Muscle of back (tissue), 11 donors: ENCODE results near the gene ZNF224. TPM values are rescaled to one million over a fixed set of nuclear protein-coding genes. Genes with fewer than 3 reads are reported as not detected.
"Not testable (repeated sequence)": the region's sequence is repeated elsewhere in the genome, so short reads cannot be mapped to it uniquely, and the experiment has no call there.

Experiments
- DNase-seq, 3 donors: peaks; one replicate each; pipeline versions ENCODE4 v3.0.0 to v3.0.0-alpha.2; 2013
- polyA plus RNA-seq, 10 donors: library from polyadenylated mRNA; unstranded; fragments of 120-200 nt; gene quantifications; one replicate each; pipeline ENCODE4 v1.2.1, GENCODE V29; 2013; ENCODE audit not compliant: insufficient read length in 10 of 10

Gene ZNF224
- polyA plus RNA-seq, 10 donors: 9.7 to 29.4 (median 14.0) TPM

GRCh38 chr19:44113784-44114390, 19.7 kb downstream of the ZNF224 start:
- DNase-seq: no peak

GRCh38 chr19:44121162-44121561, 27.0 kb downstream of the ZNF224 start:
- not testable (repeated sequence) for DNase-seq

- no peak for DNase-seq
These were observed 37.8 kb downstream of the ZNF224 start for GRCh38 chr19:44131955-44132354.

GRCh38 chr19:44141191-44142058, 47.3 kb downstream of the ZNF224 start, which contains the start of gene ZNF234:
TSS of gene ZNF234 (plus strand) at chr19:44141554. CDS start at chr19:44144633, 3,079 bp downstream.
- peak; percentile 90 to 96 (median 91) for DNase-seq

- peak in 2 of 3 donors; percentile 7 to 9 for DNase-seq
These were observed 47.9 kb downstream of the ZNF224 start for GRCh38 chr19:44142059-44142433.

- DNase-seq: no peak
These were observed 55.6 kb downstream of the ZNF224 start for GRCh38 chr19:44149776-44150175.

GRCh38 chr19:44151491-44151890, 57.3 kb downstream of the ZNF224 start:
- DNase-seq: no peak

GRCh38 chr19:44156475-44156874, 62.3 kb downstream of the ZNF224 start:
- DNase-seq: no peak

Other genes starting within 250 kb of the ZNF224 start
- gene ZNF404, start 210.4 kb upstream of the ZNF224 start, polyA plus RNA-seq: 10 to 100 TPM in 2 of 10 donors, 1 to 10 TPM in 8; 5.5 to 13.9 (median 7.0) TPM
- 10 to 100 TPM; 11.9 to 16.3 (median 13.5) TPM for gene ZNF45, start 159.1 kb upstream of the ZNF224 start, polyA plus RNA-seq
- gene ZNF221, start 143.1 kb upstream of the ZNF224 start, polyA plus RNA-seq: 1 to 10 TPM; 2.3 to 5.4 (median 3.0) TPM
- gene ZNF155, start 110.2 kb upstream of the ZNF224 start, polyA plus RNA-seq: 1 to 10 TPM; 6.4 to 8.7 (median 7.8) TPM
- gene ZNF230, start 91.4 kb upstream of the ZNF224 start, polyA plus RNA-seq: 1 to 10 TPM; 2.3 to 3.7 (median 3.0) TPM
- 1 to 10 TPM; 3.9 to 5.6 (median 4.9) TPM for gene ZNF222, start 69.0 kb upstream of the ZNF224 start, polyA plus RNA-seq
- gene ZNF223, start 42.3 kb upstream of the ZNF224 start, polyA plus RNA-seq: 1 to 10 TPM; 3.3 to 5.9 (median 4.9) TPM
- 1 to 10 TPM; 1.7 to 3.9 (median 2.6) TPM for gene ZNF284, start 22.2 kb upstream of the ZNF224 start, polyA plus RNA-seq
- gene ZNF225, start 19.0 kb downstream of the ZNF224 start, polyA plus RNA-seq: 1 to 10 TPM; 3.8 to 6.9 (median 4.7) TPM
- gene ZNF234, start 47.2 kb downstream of the ZNF224 start, polyA plus RNA-seq: 10 to 100 TPM in 4 of 10 donors, 1 to 10 TPM in 6; 7.1 to 13.4 (median 9.5) TPM
- 10 to 100 TPM; 11.2 to 16.3 (median 13.1) TPM for gene ZNF226, start 70.7 kb downstream of the ZNF224 start, polyA plus RNA-seq
- gene ZNF227, start 118.2 kb downstream of the ZNF224 start, polyA plus RNA-seq: 10 to 100 TPM; 10.3 to 16.0 (median 14.3) TPM
- 1 to 10 TPM; 2.1 to 4.0 (median 2.6) TPM for gene ZNF233, start 165.5 kb downstream of the ZNF224 start, polyA plus RNA-seq
- gene ZNF235, start 210.7 kb downstream of the ZNF224 start, polyA plus RNA-seq: 1 to 10 TPM; 4.0 to 7.3 (median 6.1) TPM